IMR-90 (cell line): ENCODE data around the gene TM9SF4. TPM values are rescaled to one million over a fixed set of nuclear protein-coding genes. Genes with fewer than 3 reads are reported as not detected.
"Not testable (repeated sequence)": the region's sequence is repeated elsewhere in the genome, so short reads cannot be mapped to it uniquely, and the experiment has no call there.

ENCODE experiments used
- ATAC-seq: fragments of 200-7000 bp; cut with Tn5 transposase; 2 replicates; pipeline ENCODE4 v1.9.1; 2020; ENCODE audit warnings: low read depth, mild to moderate bottlenecking, moderate library complexity
- BruUV-seq: library from RNA; stranded (reverse); fragments of 400-500 nt; replicated peaks from 2 replicates; lab custom pipeline; 2021; lab: Mats Ljungman, UMichigan
- CTCF ChIA-PET: fragments of 300-600 bp; formaldehyde crosslinking; extraction: SDS; loops from one replicate; lab custom pipeline; 2021; ENCODE audit warnings: antibody characterized with exemption; lab: Yijun Ruan, JAX
- POLR2A ChIA-PET: fragments of 300-600 bp; sonication (Branson Sonifier 250); formaldehyde crosslinking; loops from one replicate; lab custom pipeline; 2022; ENCODE audit warnings: antibody characterized with exemption; ENCODE audit not compliant: unreplicated experiment; lab: Charles Lee
- DNase-seq: peaks from one replicate; pipeline ENCODE4 v3.0.0; 2013
- H2AFZ ChIP-seq: replicated peaks from 2 replicates; pipeline ENCODE3; 2013; ENCODE audit warnings: low read length, mild to moderate bottlenecking; ENCODE audit not compliant: poor library complexity
- H2AK5ac ChIP-seq: 2 replicates; pipeline ENCODE4 v1.6.1; 2013; ENCODE audit warnings: low read depth, low read length, inconsistent platforms
- H2AK9ac ChIP-seq: replicated peaks from 2 replicates; pipeline ENCODE3; 2013; ENCODE audit warnings: mild to moderate bottlenecking, low read depth, low read length, moderate library complexity; ENCODE audit not compliant: poor library complexity
- H2BK120ac ChIP-seq: 2 replicates; pipeline ENCODE4 v1.6.1; 2013; ENCODE audit warnings: low read depth, low read length, inconsistent platforms
- H2BK15ac ChIP-seq: 3 replicates; pipeline ENCODE4 v1.6.1; 2013; ENCODE audit warnings: low read depth, low read length, inconsistent platforms
- H2BK20ac ChIP-seq: 2 replicates; pipeline ENCODE4 v1.6.1; 2013; ENCODE audit warnings: low read depth, mild to moderate bottlenecking, inconsistent platforms, low read length, moderate library complexity
- H2BK5ac ChIP-seq: 2 replicates; pipeline ENCODE4 v1.6.1; 2013; ENCODE audit warnings: mild to moderate bottlenecking, low read depth, low read length, inconsistent platforms; ENCODE audit not compliant: poor library complexity, severe bottlenecking
- H3K14ac ChIP-seq: replicated peaks from 2 replicates; pipeline ENCODE4 v1.6.1; 2013; ENCODE audit warnings: low read depth, low read length, inconsistent platforms
- H3K18ac ChIP-seq: 2 replicates; pipeline ENCODE4 v1.6.1; 2013; ENCODE audit warnings: low read depth, low read length, control low read depth
- H3K23ac ChIP-seq: 2 replicates; pipeline ENCODE4 v1.6.1; 2013; ENCODE audit warnings: low read depth, low read length, inconsistent platforms
- H3K27ac ChIP-seq: 2 replicates; pipeline ENCODE4 v1.5.1; 2013; ENCODE audit warnings: mild to moderate bottlenecking, control low read depth, low read length; ENCODE audit not compliant: insufficient read depth
- H3K27me3 ChIP-seq: 2 replicates; pipeline ENCODE4 v1.6.1; 2013; ENCODE audit warnings: low read length; ENCODE audit not compliant: control insufficient read depth, insufficient read depth
- H3K36me3 ChIP-seq: 2 replicates; pipeline ENCODE4 v1.6.1; 2013; ENCODE audit warnings: low read length, mixed read lengths; ENCODE audit not compliant: control insufficient read depth, insufficient read depth
- H3K4ac ChIP-seq: 2 replicates; pipeline ENCODE4 v1.6.1; 2013; ENCODE audit warnings: low read depth, low read length, inconsistent platforms
- H3K4me1 ChIP-seq: 2 replicates; pipeline ENCODE4 v1.6.1; 2013; ENCODE audit warnings: low read length, mixed read lengths; ENCODE audit not compliant: control insufficient read depth, insufficient read depth
- H3K4me2 ChIP-seq: 2 replicates; pipeline ENCODE4 v1.6.1; 2013; ENCODE audit warnings: low read depth, mild to moderate bottlenecking, control low read depth, low read length, moderate library complexity
- H3K4me3 ChIP-seq: 2 replicates; pipeline ENCODE4 v1.5.1; 2013; ENCODE audit warnings: low read depth, mild to moderate bottlenecking, control low read depth, low read length, moderate library complexity; ENCODE audit not compliant: insufficient read depth
- H3K56ac ChIP-seq: 2 replicates; pipeline ENCODE4 v1.6.1; 2013; ENCODE audit warnings: low read length, inconsistent platforms; ENCODE audit not compliant: insufficient read depth; ENCODE audit errors: extremely low read depth
- H3K79me1 ChIP-seq, 2 experiments: 2 replicates each; pipeline ENCODE4 v1.6.1; 2013; ENCODE audit warnings: low read length in 2 of 2, inconsistent platforms in 1 of 2, low read depth in 1 of 2
- H3K9ac ChIP-seq: 2 replicates; pipeline ENCODE4 v1.6.1; 2013; ENCODE audit warnings: low read depth, low read length, control low read depth
- H3K9me1 ChIP-seq: 2 replicates; pipeline ENCODE4 v1.6.1; 2013; ENCODE audit warnings: low read length, inconsistent platforms; ENCODE audit not compliant: insufficient read depth
- H3K9me3 ChIP-seq: 2 replicates; pipeline ENCODE4 v1.6.1; 2013; ENCODE audit warnings: low read length; ENCODE audit not compliant: control insufficient read depth, insufficient read depth
- H4K20me1 ChIP-seq: 2 replicates; pipeline ENCODE4 v1.6.1; 2013; ENCODE audit warnings: low read length, inconsistent platforms; ENCODE audit not compliant: insufficient read depth
- H4K5ac ChIP-seq: 2 replicates; pipeline ENCODE4 v1.6.1; 2013; ENCODE audit warnings: mild to moderate bottlenecking, low read depth, low read length, control low read depth
- H4K8ac ChIP-seq, 2 experiments: 2 replicates each; pipeline ENCODE4 v1.6.1; 2013; ENCODE audit warnings: low read depth in 2 of 2, low read length in 2 of 2, control low read depth in 1 of 2, inconsistent platforms in 1 of 2
- H4K91ac ChIP-seq: 2 replicates; pipeline ENCODE4 v1.6.1; 2013; ENCODE audit warnings: low read depth, low read length, inconsistent platforms; ENCODE audit not compliant: insufficient read depth
- FOS ChIP-seq: fragments of 150-350 bp; IDR thresholded peaks from 2 replicates; pipeline ENCODE4 v1.6.1; 2016; ENCODE audit warnings: low read depth, low read length
- POLR2A ChIP-seq: IDR thresholded peaks from 2 replicates; pipeline ENCODE4 v1.6.1; 2012; ENCODE audit warnings: mild to moderate bottlenecking, low read depth, low read length
- RAD21 ChIP-seq: IDR thresholded peaks from 2 replicates; pipeline ENCODE4 v1.6.1; 2012; ENCODE audit warnings: low read length, improper control_type of control experiment
- RCOR1 ChIP-seq: IDR thresholded peaks from 2 replicates; pipeline ENCODE4 v1.6.1; 2012; ENCODE audit warnings: mild to moderate bottlenecking, low read length, improper control_type of control experiment; ENCODE audit not compliant: insufficient replicate concordance
- WGBS, 2 experiments: methylation state at CpG; one replicate each; pipeline versions ENCODE4 v1.1.5 to v1.1.7; 2013; ENCODE audit warnings: missing lambda C conversion rate in 2 of 2; ENCODE audit not compliant: insufficient read length in 1 of 2; ENCODE audit errors: extremely low coverage in 2 of 2; 5-methylcytosine and 5-hydroxymethylcytosine counted together
- dilution Hi-C: fragments of 300-500 bp; cut with HindIII; formaldehyde crosslinking; loops from one replicate; pipeline ENCODE4 v1.14.3; 2018; ENCODE audit warnings: low sequenced_read_pairs; ENCODE audit not compliant: unreplicated experiment
- in situ Hi-C: fragments of 300-500 bp; cut with MboI; formaldehyde crosslinking; loops from 3 replicates; pipeline ENCODE4 v1.14.3; 2019; ENCODE audit warnings: low sequenced_read_pairs, inconsistent platforms, mixed read lengths
- intact Hi-C: fragments of 100-400 bp; cut with micrococcal nuclease; formaldehyde crosslinking; loops from 2 replicates; pipeline ENCODE4 v1.10.0; 2022
- polyA plus RNA-seq, 3 experiments: library from polyadenylated mRNA; depleted of rRNA; stranded (reverse); fragments of >200 nt; gene quantifications; 2 replicates each; pipeline ENCODE4 v1.2.3, GENCODE V29; 2012; ENCODE audit warnings: low replicate concordance in 1 of 3
- total RNA-seq: library from RNA; depleted of rRNA; stranded (reverse); fragments of >200 nt; gene quantifications from 2 replicates; pipeline ENCODE4 v1.2.3, GENCODE V29; 2012
- TF ChIP-seq, protein P1 (sequence below): fragments of 150-350 bp; IDR thresholded peaks from 2 replicates; pipeline ENCODE4 v1.6.1; 2016; ENCODE audit warnings: low read depth, mild to moderate bottlenecking, low read length, moderate library complexity, borderline replicate concordance

Gene TM9SF4
- total and polyA plus RNA-seq, 2 of the 4 experiments (the other 2 are of a cell fraction): 35.3 to 59.1 TPM

DNA sequence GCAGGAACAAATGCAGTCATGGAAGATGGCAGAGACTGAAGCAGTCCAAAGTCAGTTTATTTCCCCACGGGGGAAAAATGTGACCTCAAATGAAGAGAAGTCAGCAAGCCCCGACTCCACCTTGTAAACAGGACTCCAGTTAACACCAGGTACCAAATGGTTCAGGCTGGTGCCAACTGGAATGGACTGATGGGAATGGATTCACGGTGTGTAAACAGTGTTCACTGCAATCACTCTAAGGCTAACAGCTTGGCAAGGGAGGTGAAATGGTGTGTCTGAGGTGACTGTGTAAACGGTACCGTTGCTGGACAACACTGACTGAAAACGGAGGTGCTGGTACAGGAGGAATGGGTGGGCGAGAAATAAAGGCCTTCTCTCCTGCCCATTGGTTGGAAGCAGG lies 86.1 kb downstream of the TM9SF4 start:
- Histone ChIP-seq H3K18ac (no peak overlapping the region), H2AFZ (no peak overlapping the region), H2BK20ac (no peak overlapping the region), H2AK9ac (no peak overlapping the region), H3K4ac (no peak overlapping the region), H3K9ac (no peak overlapping the region), H4K91ac (no peak overlapping the region), H3K4me2 (no peak overlapping the region), H3K36me3 (peaks cover 48% of the 10 kb centered on the region), H3K56ac (no peak overlapping the region), H3K9me3 (no peaks in the 10 kb centered on the region), H3K27ac (no peak overlapping the region), H2BK5ac (no peak overlapping the region), H3K79me1 (peaks cover 23 to 53% of the 10 kb centered on the region in 2 experiments; a peak in 3 of 4 replicates), H2BK120ac (no peak overlapping the region), H3K14ac (no peak overlapping the region), H4K5ac (no peak overlapping the region), H3K23ac (no peak overlapping the region), H4K8ac (no peak overlapping the region), H3K27me3 (no peaks in the 10 kb centered on the region), H2AK5ac (no peak overlapping the region), H3K9me1 (peaks cover 10% of the 10 kb centered on the region), H4K20me1 (peaks cover 15% of the 10 kb centered on the region), H2BK15ac (no peak overlapping the region), H3K4me3 (no peak overlapping the region), H3K4me1 (peaks cover under 1% of the 10 kb centered on the region; the same call in 1 of the 2 replicates)
- WGBS, 2 experiments: 90% methylated on average over 3 of the region's 7 CpGs; no CpG with 5 or more reads in 1 of the 2 experiments
- BruUV-seq: no TSS peak
- in situ Hi-C loops (no loop called here), intact Hi-C loops (no loop called here), dilution Hi-C loops (no loop called here)
- ChIA-PET POLR2A (no interaction called here), CTCF (no interaction called here)
- ATAC-seq (no peak), DNase-seq (no peak)
- TF ChIP-seq POLR2A (no peak), RCOR1 (no peak), FOS (no peak), RAD21 (no peak)
- TF ChIP-seq, protein P1, sequence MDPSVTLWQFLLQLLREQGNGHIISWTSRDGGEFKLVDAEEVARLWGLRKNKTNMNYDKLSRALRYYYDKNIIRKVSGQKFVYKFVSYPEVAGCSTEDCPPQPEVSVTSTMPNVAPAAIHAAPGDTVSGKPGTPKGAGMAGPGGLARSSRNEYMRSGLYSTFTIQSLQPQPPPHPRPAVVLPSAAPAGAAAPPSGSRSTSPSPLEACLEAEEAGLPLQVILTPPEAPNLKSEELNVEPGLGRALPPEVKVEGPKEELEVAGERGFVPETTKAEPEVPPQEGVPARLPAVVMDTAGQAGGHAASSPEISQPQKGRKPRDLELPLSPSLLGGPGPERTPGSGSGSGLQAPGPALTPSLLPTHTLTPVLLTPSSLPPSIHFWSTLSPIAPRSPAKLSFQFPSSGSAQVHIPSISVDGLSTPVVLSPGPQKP: no peak

DNA sequence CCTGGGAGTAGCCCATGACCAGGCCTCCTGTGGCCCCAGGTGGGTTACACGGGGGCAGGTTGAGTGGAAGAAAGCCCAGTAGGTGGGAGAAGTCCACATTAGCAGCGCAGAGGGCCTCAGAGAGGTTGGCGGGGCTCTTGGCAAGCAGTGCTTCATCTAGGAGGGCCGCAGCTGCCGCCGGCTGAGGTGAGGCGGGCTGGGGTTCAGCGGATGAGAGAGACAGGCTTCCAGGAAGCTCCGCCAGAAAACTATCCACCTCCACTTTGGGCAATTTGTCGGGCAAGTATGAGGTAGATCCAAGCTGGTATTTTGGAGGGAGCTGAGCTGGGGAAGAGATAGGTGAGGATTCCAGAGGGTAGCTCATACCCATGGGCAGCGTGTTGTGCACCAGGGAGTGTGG lies 87.1 kb downstream of the TM9SF4 start:
- H3K56ac ChIP-seq, H3K4me1 ChIP-seq, H2AK5ac ChIP-seq, ATAC-seq, dilution Hi-C loops, intact Hi-C loops, H3K4me3 ChIP-seq, CTCF ChIA-PET, H3K4ac ChIP-seq, POLR2A ChIA-PET, H2AFZ ChIP-seq, H3K27ac ChIP-seq, H3K27me3 ChIP-seq, H3K23ac ChIP-seq, DNase-seq, in situ Hi-C loops, H3K18ac ChIP-seq, H3K9me3 ChIP-seq, H3K9ac ChIP-seq, H4K8ac ChIP-seq, BruUV-seq, H3K4me2 ChIP-seq, H4K5ac ChIP-seq, H2BK120ac ChIP-seq, H2AK9ac ChIP-seq, H2BK20ac ChIP-seq, H2BK5ac ChIP-seq, H3K14ac ChIP-seq, H4K91ac ChIP-seq, H2BK15ac ChIP-seq: not testable (repeated sequence)
- 100% methylated on average over 1 of the region's 11 CpGs; no CpG with 5 or more reads in 1 of the 2 experiments for WGBS, 2 experiments
- peaks cover 13% of the 10 kb centered on the region for H3K9me1 ChIP-seq
- H4K20me1 ChIP-seq: peaks cover 15% of the 10 kb centered on the region
- H3K36me3 ChIP-seq: peaks cover 57% of the 10 kb centered on the region
- H3K79me1 ChIP-seq: peaks cover 27 to 57% of the 10 kb centered on the region in 2 experiments
